AG10803 (cell line): ENCODE results near the gene CCDC138.

Experiments
- DNase-seq: peaks from one replicate; pipeline ENCODE4 v3.0.0; 2010; ENCODE audit warnings: low read depth
- H3K4me3 ChIP-seq: 2 replicates; pipeline ENCODE4 v1.5.1; 2011; ENCODE audit warnings: mild to moderate bottlenecking, low read length, control low read depth
- CTCF ChIP-seq: conservative IDR thresholded peaks from 2 replicates; pipeline ENCODE4 v1.5.1; 2011; ENCODE audit warnings: mild to moderate bottlenecking, low read length, control low read depth, inconsistent platforms

Gene CCDC138

GRCh38 chr2:108894766-108895165 is 108.2 kb downstream of the CCDC138 start:
- no peak overlapping the region for H3K4me3 ChIP-seq
- no peak for TF ChIP-seq CTCF
- no peak for DNase-seq

- no peak for TF ChIP-seq CTCF
- no peak overlapping the region for H3K4me3 ChIP-seq
Measured at GRCh38 chr2:108895188-108895587, 108.6 kb downstream of the CCDC138 start.

GRCh38 chr2:108896741-108897140 is 110.2 kb downstream of the CCDC138 start:
- no peak for DNase-seq
- no peak for TF ChIP-seq CTCF
- no peak overlapping the region for H3K4me3 ChIP-seq

More at GRCh38 chr2:108895188-108895587, 108.6 kb downstream of the CCDC138 start:
- DNase-seq = no peak

GRCh38 chr2:108898315-108899082 is 111.9 kb downstream of the CCDC138 start:
- no peak overlapping the region for H3K4me3 ChIP-seq
- DNase-seq = no peak
- TF ChIP-seq CTCF = no peak

GRCh38 chr2:108904680-108905079 is 118.1 kb downstream of the CCDC138 start:
- no peak for TF ChIP-seq CTCF
- no peak for DNase-seq
- no peak overlapping the region for H3K4me3 ChIP-seq

GRCh38 chr2:108905176-108905575 is 118.6 kb downstream of the CCDC138 start:
- no peak for TF ChIP-seq CTCF
- DNase-seq = no peak
- no peak overlapping the region for H3K4me3 ChIP-seq

GRCh38 chr2:108905906-108906305 is 119.3 kb downstream of the CCDC138 start:
- TF ChIP-seq CTCF = no peak
- DNase-seq = no peak
- H3K4me3 ChIP-seq = no peak overlapping the region
